ENCODE results near the gene SRXN1.

The SRXN1 gene

DNA sequence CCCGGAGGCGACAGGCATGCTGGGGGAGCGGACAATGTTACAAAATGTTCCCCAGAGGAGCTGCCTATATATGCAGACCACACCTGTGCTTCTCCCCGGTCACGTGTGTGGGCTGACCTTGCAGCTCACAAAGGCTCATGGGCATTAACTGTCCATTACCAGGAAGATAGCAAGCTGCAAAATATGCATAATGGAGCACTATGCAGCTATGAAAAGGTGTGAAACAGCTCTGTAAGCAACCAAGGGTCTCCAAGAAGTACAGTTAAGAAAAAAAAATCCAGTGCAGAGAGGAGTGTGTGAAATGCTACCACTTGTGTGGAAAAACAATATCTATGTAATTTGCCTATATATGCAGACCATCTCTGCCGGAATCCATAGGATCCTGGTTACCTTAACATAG, 52.3 kb downstream of the SRXN1 start:
- H3K27me3 ChIP-seq (ENCODE audit: control insufficient read depth, insufficient read depth, low read length) = no peaks in the 10 kb centered on the region
- no peaks in the 10 kb centered on the region for H3K36me3 ChIP-seq (ENCODE audit: control insufficient read depth, insufficient read depth, low read length)
- H3K27ac ChIP-seq = no peak overlapping the region
- H3K4me1 ChIP-seq = no peaks in the 10 kb centered on the region
- no peak overlapping the region for H2AFZ ChIP-seq
- H3K4me2 ChIP-seq (ENCODE audit: low read length) = no peak overlapping the region
- H3K9ac ChIP-seq = no peak overlapping the region
- no peaks in the 10 kb centered on the region for H3K79me2 ChIP-seq
- H3K4me3 ChIP-seq (ENCODE audit: low read depth, low read length) = no peak overlapping the region
- H3K9me3 ChIP-seq (ENCODE audit: control insufficient read depth, low read length) = no peaks in the 10 kb centered on the region
- TF ChIP-seq, protein P1, sequence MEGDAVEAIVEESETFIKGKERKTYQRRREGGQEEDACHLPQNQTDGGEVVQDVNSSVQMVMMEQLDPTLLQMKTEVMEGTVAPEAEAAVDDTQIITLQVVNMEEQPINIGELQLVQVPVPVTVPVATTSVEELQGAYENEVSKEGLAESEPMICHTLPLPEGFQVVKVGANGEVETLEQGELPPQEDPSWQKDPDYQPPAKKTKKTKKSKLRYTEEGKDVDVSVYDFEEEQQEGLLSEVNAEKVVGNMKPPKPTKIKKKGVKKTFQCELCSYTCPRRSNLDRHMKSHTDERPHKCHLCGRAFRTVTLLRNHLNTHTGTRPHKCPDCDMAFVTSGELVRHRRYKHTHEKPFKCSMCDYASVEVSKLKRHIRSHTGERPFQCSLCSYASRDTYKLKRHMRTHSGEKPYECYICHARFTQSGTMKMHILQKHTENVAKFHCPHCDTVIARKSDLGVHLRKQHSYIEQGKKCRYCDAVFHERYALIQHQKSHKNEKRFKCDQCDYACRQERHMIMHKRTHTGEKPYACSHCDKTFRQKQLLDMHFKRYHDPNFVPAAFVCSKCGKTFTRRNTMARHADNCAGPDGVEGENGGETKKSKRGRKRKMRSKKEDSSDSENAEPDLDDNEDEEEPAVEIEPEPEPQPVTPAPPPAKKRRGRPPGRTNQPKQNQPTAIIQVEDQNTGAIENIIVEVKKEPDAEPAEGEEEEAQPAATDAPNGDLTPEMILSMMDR (IDR thresholded peaks at IDR 0.05) = no peak

DNA sequence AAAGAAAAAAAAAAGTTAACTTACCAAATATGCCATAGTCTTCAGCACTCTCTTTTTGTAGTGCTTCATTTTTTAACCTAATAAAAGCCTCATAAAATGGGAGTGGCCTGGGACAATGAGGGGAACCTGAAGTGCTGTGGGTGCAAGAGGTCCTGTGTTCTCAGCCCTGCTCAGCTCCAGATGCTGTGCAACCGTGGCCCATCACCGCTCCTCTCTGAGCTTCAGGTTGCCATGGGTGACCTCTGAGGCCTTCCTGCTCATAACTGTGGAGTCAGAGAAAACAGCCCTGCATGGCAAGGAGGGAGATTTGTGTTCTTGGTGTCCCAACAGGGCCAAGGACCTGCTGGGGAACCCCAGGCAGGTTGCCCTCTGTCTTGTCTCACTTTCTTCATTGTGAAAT, 52.9 kb downstream of the SRXN1 start:
- no peak overlapping the region for H3K27ac ChIP-seq

DNA sequence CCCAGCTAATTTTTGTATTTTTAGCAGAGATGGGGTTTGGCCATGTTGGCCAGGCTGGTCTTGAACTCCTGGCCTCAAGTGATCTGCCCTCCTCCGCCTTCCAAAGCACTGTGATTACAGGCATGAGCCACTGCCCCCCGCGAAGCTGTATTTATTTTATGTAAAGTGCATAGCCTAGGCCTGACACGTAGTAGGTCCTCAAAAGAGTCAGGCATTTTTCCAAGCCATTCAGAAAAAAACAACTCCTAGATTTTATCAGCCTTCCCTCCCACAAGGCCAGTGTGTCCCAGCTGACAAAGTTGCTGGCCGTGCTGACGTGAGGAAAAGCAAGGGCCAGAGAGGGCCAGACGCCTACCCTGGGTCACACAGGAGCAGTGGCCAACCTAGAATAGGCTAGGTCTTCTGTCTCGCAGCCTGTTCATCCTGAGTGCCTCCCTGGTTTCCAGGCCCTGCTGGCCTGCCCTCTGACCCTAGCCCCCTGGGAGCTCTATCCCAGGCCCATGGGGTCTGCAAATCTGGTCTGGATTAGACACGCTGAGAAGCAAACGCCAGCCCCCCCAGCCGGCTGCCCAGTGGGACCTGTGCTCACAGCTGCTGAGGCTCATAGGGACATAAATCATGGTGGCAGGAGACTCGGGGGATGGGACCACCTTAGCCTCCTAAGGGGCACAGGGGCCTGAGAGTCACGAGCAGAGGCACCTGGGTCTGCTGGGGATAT, 54.7 kb downstream of the SRXN1 start:
- H3K9ac ChIP-seq = no peak overlapping the region

More for the DNA sequence above, 52.9 kb downstream of the SRXN1 start:
- Histone ChIP-seq H3K4me2 (ENCODE audit: low read length) (no peak overlapping the region), H2AFZ (no peak overlapping the region), H3K27me3 (ENCODE audit: control insufficient read depth, insufficient read depth, low read length) (no peaks in the 10 kb centered on the region), H3K9ac (no peak overlapping the region), H3K4me1 (no peaks in the 10 kb centered on the region), H3K36me3 (ENCODE audit: control insufficient read depth, insufficient read depth, low read length) (no peaks in the 10 kb centered on the region), H3K9me3 (ENCODE audit: control insufficient read depth, low read length) (no peaks in the 10 kb centered on the region), H3K4me3 (ENCODE audit: low read depth, low read length) (no peak overlapping the region), H3K79me2 (no peaks in the 10 kb centered on the region)
- TF ChIP-seq, protein P1 (IDR thresholded peaks at IDR 0.05) = no peak

DNA sequence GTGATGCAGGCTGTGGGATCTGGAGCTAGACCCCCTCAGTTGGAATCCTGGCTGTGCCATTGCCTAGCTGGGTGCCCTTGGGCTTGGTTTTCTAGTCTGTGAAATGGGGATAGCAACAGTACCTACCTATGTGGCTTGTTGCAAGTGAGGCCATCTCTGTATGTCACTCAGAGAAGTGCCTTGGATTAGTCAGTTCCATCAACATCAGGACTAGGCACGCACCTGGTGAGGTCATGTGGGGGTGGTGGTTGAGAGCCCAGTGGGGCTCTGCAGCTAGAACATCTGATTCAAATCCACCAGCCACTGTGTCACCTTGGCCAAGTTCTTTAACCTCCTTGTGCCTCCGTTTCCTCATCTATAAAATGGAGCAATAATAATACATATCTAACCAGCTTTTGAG, 55.4 kb downstream of the SRXN1 start:
- Histone ChIP-seq H3K4me2 (ENCODE audit: low read length) (no peak overlapping the region), H3K27me3 (ENCODE audit: control insufficient read depth, insufficient read depth, low read length) (no peaks in the 10 kb centered on the region), H3K27ac (no peak overlapping the region), H3K4me1 (no peaks in the 10 kb centered on the region), H2AFZ (no peak overlapping the region), H3K4me3 (ENCODE audit: low read depth, low read length) (no peak overlapping the region), H3K36me3 (ENCODE audit: control insufficient read depth, insufficient read depth, low read length) (no peaks in the 10 kb centered on the region), H3K9ac (no peak overlapping the region), H3K9me3 (ENCODE audit: control insufficient read depth, low read length) (no peaks in the 10 kb centered on the region), H3K79me2 (no peaks in the 10 kb centered on the region)
- TF ChIP-seq, protein P1 (IDR thresholded peaks at IDR 0.05) = no peak

More for the DNA sequence above, 54.7 kb downstream of the SRXN1 start:
- no peaks in the 10 kb centered on the region for H3K27me3 ChIP-seq (ENCODE audit: control insufficient read depth, insufficient read depth, low read length)
- H3K79me2 ChIP-seq = no peaks in the 10 kb centered on the region
- H3K36me3 ChIP-seq (ENCODE audit: control insufficient read depth, insufficient read depth, low read length) = no peaks in the 10 kb centered on the region
- no peaks in the 10 kb centered on the region for H3K4me1 ChIP-seq
- no peak overlapping the region for H3K4me2 ChIP-seq (ENCODE audit: low read length)
- H3K9me3 ChIP-seq (ENCODE audit: control insufficient read depth, low read length) = no peaks in the 10 kb centered on the region
- no peak overlapping the region for H3K27ac ChIP-seq
- TF ChIP-seq, protein P1 (IDR thresholded peaks at IDR 0.05) = no peak
- no peak overlapping the region for H3K4me3 ChIP-seq (ENCODE audit: low read depth, low read length)
- H2AFZ ChIP-seq = no peak overlapping the region
